BLaER1 treated with 17β-estradiol and CSF1 and Interleukin-3, amounts not matched to agents 10 nM and 100 nM (cell line): Measurements from ENCODE around the gene PARS2.
A peak's percentile ranks its signal among the peaks of the same experiment; 100 is the strongest.

ENCODE experiments used
- H3K27ac ChIP-seq, 11 experiments: shearing (Covaris generic); formaldehyde crosslinking; 2 replicates each; pipeline ENCODE4 v1.8.1; 2022
- H3K27me3 ChIP-seq, 11 experiments: shearing (Covaris generic); formaldehyde crosslinking; 2 replicates each; pipeline ENCODE4 v1.8.1; 2022
- H3K36me3 ChIP-seq, 11 experiments: shearing (Covaris generic); formaldehyde crosslinking; 2 replicates each; pipeline ENCODE4 v1.8.1; 2022
- H3K4me1 ChIP-seq, 10 experiments: shearing (Covaris generic); formaldehyde crosslinking; 2 replicates each; pipeline ENCODE4 v1.8.1; 2022
- H3K4me2 ChIP-seq, 11 experiments: shearing (Covaris generic); formaldehyde crosslinking; 2 replicates each; pipeline ENCODE4 v1.8.1; 2022
- H3K4me3 ChIP-seq, 10 experiments: shearing (Covaris generic); formaldehyde crosslinking; 2 replicates each; pipeline ENCODE4 v1.8.1; 2022
- H3K9ac ChIP-seq, 11 experiments: shearing (Covaris generic); formaldehyde crosslinking; 2 replicates each; pipeline ENCODE4 v1.8.1; 2022
- H3K9me3 ChIP-seq, 11 experiments: shearing (Covaris generic); formaldehyde crosslinking; replicated peaks in 1 of 11; 2 replicates each; pipeline ENCODE4 v1.8.1; 2022
- H4K20me1 ChIP-seq, 11 experiments: shearing (Covaris generic); formaldehyde crosslinking; 2 replicates each; pipeline ENCODE4 v1.8.1; 2022
- Cebpa-rat ChIP-seq, 11 experiments: shearing (Covaris generic); IDR thresholded peaks; 2 replicates each; pipeline ENCODE4 v1.8.1; 2022

Gene PARS2

GRCh38 chr1:54809496-54810074, 45.3 kb upstream of the PARS2 start:
- Histone ChIP-seq H3K36me3 (no peaks in the 10 kb centered on the region), H3K27ac (no peak overlapping the region), H4K20me1 (no peaks in the 10 kb centered on the region; a peak in 1 of 22 replicates), H3K4me3 (no peak overlapping the region), H3K9ac (no peak overlapping the region), H3K4me2 (no peak overlapping the region), H3K4me1 (peaks cover 0 to 47% (median 8%) of the 10 kb centered on the region in 10 experiments; a peak in 10 of 20 replicates), H3K9me3 (no peaks in the 10 kb centered on the region), H3K27me3 (no peaks in the 10 kb centered on the region)
- no peak for TF ChIP-seq Cebpa-rat (IDR thresholded peaks at IDR 0.05)

GRCh38 chr1:54808443-54809207, 44.3 kb upstream of the PARS2 start:
- Histone ChIP-seq H4K20me1 (no peaks in the 10 kb centered on the region; a peak in 1 of 22 replicates), H3K27ac (no peak overlapping the region), H3K27me3 (no peaks in the 10 kb centered on the region), H3K4me3 (no peak overlapping the region), H3K9me3 (no peaks in the 10 kb centered on the region), H3K36me3 (no peaks in the 10 kb centered on the region), H3K9ac (no peak overlapping the region), H3K4me2 (peak overlapping the region in 3 of 11 experiments; percentile 13 to 75 (median 72); a peak in 2 of 22 replicates), H3K4me1 (peaks cover 0 to 54% (median 8%) of the 10 kb centered on the region in 10 experiments; a peak in 10 of 20 replicates)
- no peak for TF ChIP-seq Cebpa-rat (IDR thresholded peaks at IDR 0.05)

GRCh38 chr1:54807756-54808155, 43.4 kb upstream of the PARS2 start:
- Histone ChIP-seq H3K4me3 (no peak overlapping the region), H3K9ac (peak overlapping the region in 3 of 11 experiments; percentile 22 to 36 (median 25); a peak in 3 of 22 replicates), H3K9me3 (no peaks in the 10 kb centered on the region), H4K20me1 (no peaks in the 10 kb centered on the region; a peak in 1 of 22 replicates), H3K36me3 (no peaks in the 10 kb centered on the region), H3K4me1 (peaks cover 0 to 54% (median 8%) of the 10 kb centered on the region in 10 experiments; a peak in 10 of 20 replicates), H3K4me2 (peak overlapping the region in 5 of 11 experiments; percentile 51 to 77 (median 72); a peak in 10 of 22 replicates), H3K27me3 (no peaks in the 10 kb centered on the region), H3K27ac (peak overlapping the region in 4 of 11 experiments; percentile 4 to 60 (median 38); a peak in 5 of 22 replicates)
- no peak for TF ChIP-seq Cebpa-rat (IDR thresholded peaks at IDR 0.05)

GRCh38 chr1:54806931-54807611, 42.7 kb upstream of the PARS2 start:
- H3K4me2 ChIP-seq = peak overlapping the region in 5 of 11 experiments; percentile 51 to 77 (median 72); a peak in 10 of 22 replicates
- H3K27ac ChIP-seq = peak overlapping the region in 4 of 11 experiments; percentile 4 to 60 (median 38); a peak in 5 of 22 replicates
- H3K9me3 ChIP-seq = no peaks in the 10 kb centered on the region
- no peak for TF ChIP-seq Cebpa-rat (IDR thresholded peaks at IDR 0.05)
- H3K4me3 ChIP-seq = no peak overlapping the region
- no peaks in the 10 kb centered on the region for H3K36me3 ChIP-seq
- peak overlapping the region in 3 of 11 experiments; percentile 22 to 36 (median 25); a peak in 3 of 22 replicates for H3K9ac ChIP-seq
- H4K20me1 ChIP-seq = no peaks in the 10 kb centered on the region; a peak in 1 of 22 replicates
- no peaks in the 10 kb centered on the region for H3K27me3 ChIP-seq
- H3K4me1 ChIP-seq = peaks cover 0 to 54% (median 8%) of the 10 kb centered on the region in 10 experiments; a peak in 10 of 20 replicates

GRCh38 chr1:54805981-54806381, 41.7 kb upstream of the PARS2 start:
- H3K27ac ChIP-seq = peak overlapping the region in 2 of 11 experiments; percentile 7 to 22; a peak in 1 of 22 replicates
- no peaks in the 10 kb centered on the region for H3K36me3 ChIP-seq
- no peaks in the 10 kb centered on the region for H3K27me3 ChIP-seq
- peaks cover 0 to 54% (median 8%) of the 10 kb centered on the region in 10 experiments; a peak in 10 of 20 replicates for H3K4me1 ChIP-seq
- no peaks in the 10 kb centered on the region for H3K9me3 ChIP-seq
- no peak for TF ChIP-seq Cebpa-rat (IDR thresholded peaks at IDR 0.05)
- no peak overlapping the region for H3K9ac ChIP-seq
- no peak overlapping the region for H3K4me3 ChIP-seq
- no peak overlapping the region; a peak in 1 of 22 replicates for H3K4me2 ChIP-seq
- H4K20me1 ChIP-seq = no peaks in the 10 kb centered on the region; a peak in 1 of 22 replicates

GRCh38 chr1:54805466-54805865, 41.1 kb upstream of the PARS2 start:
- Histone ChIP-seq H3K9me3 (no peaks in the 10 kb centered on the region), H3K27ac (no peak overlapping the region), H3K9ac (no peak overlapping the region), H3K4me3 (no peak overlapping the region), H3K4me1 (peaks cover 0 to 54% (median 8%) of the 10 kb centered on the region in 10 experiments; a peak in 10 of 20 replicates), H3K36me3 (no peaks in the 10 kb centered on the region), H3K27me3 (no peaks in the 10 kb centered on the region; a peak in 1 of 22 replicates), H4K20me1 (no peaks in the 10 kb centered on the region), H3K4me2 (peak overlapping the region in 1 of 11 experiments; percentile 57; a peak in 2 of 22 replicates)
- TF ChIP-seq Cebpa-rat (IDR thresholded peaks at IDR 0.05) = no peak

GRCh38 chr1:54804471-54805132, 40.3 kb upstream of the PARS2 start:
- Histone ChIP-seq H3K4me2 (peak overlapping the region in 3 of 11 experiments; percentile 35 to 57 (median 44); a peak in 6 of 22 replicates), H3K4me1 (peaks cover 0 to 48% (median 8%) of the 10 kb centered on the region in 10 experiments; a peak in 11 of 20 replicates), H3K27me3 (no peaks in the 10 kb centered on the region; a peak in 1 of 22 replicates), H3K9me3 (no peaks in the 10 kb centered on the region), H3K36me3 (no peaks in the 10 kb centered on the region), H4K20me1 (no peaks in the 10 kb centered on the region), H3K4me3 (no peak overlapping the region), H3K27ac (0 out of 22 replicates have a peak overlapping the region, but pooled peaks of 1 of the 11 experiments have one; percentile 3), H3K9ac (no peak overlapping the region)
- TF ChIP-seq Cebpa-rat (IDR thresholded peaks at IDR 0.05) = no peak

GRCh38 chr1:54803761-54804470, 39.6 kb upstream of the PARS2 start:
- no peak for TF ChIP-seq Cebpa-rat (IDR thresholded peaks at IDR 0.05)
- H4K20me1 ChIP-seq = no peaks in the 10 kb centered on the region
- peaks cover 0 to 52% (median 8%) of the 10 kb centered on the region in 10 experiments; a peak in 11 of 20 replicates for H3K4me1 ChIP-seq
- H3K9me3 ChIP-seq = no peaks in the 10 kb centered on the region
- no peak overlapping the region for H3K27ac ChIP-seq
- peak overlapping the region in 3 of 11 experiments; percentile 35 to 57 (median 44); a peak in 4 of 22 replicates for H3K4me2 ChIP-seq
- no peak overlapping the region for H3K9ac ChIP-seq
- H3K27me3 ChIP-seq = no peaks in the 10 kb centered on the region; a peak in 1 of 22 replicates
- no peak overlapping the region for H3K4me3 ChIP-seq
- no peaks in the 10 kb centered on the region for H3K36me3 ChIP-seq
